GM21717 (cell line): ENCODE measurements around the gene RSRP1.
A peak's percentile ranks its signal among the peaks of the same experiment; 100 is the strongest.
"Not testable (repeated sequence)": the region's sequence is repeated elsewhere in the genome, so short reads cannot be mapped to it uniquely, and the experiment has no call there.

Source experiments
- ATAC-seq: cut with Tn5 transposase; IDR thresholded peaks from one replicate; pipeline ENCODE4 v1.9.1; 2021; ENCODE audit warnings: mild to moderate bottlenecking, moderate library complexity; ENCODE audit not compliant: unreplicated experiment

RSRP1 gene, protein sequence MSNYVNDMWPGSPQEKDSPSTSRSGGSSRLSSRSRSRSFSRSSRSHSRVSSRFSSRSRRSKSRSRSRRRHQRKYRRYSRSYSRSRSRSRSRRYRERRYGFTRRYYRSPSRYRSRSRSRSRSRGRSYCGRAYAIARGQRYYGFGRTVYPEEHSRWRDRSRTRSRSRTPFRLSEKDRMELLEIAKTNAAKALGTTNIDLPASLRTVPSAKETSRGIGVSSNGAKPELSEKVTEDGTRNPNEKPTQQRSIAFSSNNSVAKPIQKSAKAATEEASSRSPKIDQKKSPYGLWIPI

DNA sequence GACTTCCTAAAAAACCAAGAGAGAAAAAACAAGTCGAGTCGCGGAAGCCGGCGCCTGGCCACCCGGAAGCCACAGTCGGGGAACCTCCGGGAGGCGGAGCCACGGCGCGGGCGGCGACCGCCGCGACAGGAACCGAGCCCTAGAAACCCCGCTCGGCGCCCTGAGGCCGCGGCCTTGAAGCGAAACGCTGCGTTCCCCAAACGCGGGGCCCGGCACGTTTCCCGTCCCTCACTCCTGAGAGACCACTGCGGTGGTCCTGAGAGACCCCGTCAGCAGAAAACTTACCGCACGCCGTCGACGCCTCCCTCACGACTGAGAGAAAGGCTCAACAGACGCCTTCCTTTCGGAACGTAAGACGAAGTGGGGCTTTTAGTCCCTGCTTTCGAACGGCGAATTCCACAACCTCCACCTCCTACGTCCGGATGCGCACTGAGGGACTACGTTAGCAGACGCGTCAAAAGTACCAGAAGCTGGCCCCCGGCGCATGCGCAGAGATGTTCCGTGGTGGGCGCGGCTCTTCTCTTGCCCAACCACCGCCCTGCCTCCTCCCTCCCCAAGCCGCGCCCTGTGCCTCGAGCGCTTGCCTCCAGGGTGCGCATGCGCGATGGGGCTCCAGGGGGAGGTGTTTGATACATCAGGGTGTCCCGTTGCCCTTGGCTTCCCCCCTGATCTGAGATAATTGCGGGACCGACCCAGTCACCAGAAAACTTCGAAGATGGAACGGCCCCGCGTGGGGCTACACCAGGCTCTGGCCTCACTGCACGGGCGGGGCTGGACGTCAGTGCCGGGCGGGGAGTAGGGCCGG lies at the start of gene RSRP1:
TSS of gene RSRP1 (minus strand) at position 431 of the 805 bp plus-strand sequence. CDS start 491 bp downstream, outside the sequence.
- peak; percentile 68 for ATAC-seq

DNA sequence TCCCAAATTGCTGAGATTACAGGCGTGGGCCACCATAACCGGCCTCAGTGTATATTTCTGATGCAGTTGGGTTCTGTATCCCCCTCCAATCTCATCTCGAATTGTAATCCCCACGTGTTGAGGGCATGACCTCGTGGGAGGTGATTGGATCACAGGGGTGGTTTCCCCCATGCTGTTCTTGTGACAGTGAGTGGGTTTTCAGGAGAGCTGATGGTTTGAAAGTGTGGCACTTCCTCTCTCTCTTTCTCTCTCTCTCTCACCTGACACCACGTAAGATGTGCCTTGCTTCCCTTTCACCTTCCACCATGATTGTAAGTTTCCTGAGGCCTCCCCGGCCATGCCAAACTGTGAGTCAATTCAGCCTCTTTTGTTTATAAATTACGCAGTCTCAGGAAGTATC lies 49.2 kb upstream of the RSRP1 start:
- ATAC-seq = not testable (repeated sequence)

DNA sequence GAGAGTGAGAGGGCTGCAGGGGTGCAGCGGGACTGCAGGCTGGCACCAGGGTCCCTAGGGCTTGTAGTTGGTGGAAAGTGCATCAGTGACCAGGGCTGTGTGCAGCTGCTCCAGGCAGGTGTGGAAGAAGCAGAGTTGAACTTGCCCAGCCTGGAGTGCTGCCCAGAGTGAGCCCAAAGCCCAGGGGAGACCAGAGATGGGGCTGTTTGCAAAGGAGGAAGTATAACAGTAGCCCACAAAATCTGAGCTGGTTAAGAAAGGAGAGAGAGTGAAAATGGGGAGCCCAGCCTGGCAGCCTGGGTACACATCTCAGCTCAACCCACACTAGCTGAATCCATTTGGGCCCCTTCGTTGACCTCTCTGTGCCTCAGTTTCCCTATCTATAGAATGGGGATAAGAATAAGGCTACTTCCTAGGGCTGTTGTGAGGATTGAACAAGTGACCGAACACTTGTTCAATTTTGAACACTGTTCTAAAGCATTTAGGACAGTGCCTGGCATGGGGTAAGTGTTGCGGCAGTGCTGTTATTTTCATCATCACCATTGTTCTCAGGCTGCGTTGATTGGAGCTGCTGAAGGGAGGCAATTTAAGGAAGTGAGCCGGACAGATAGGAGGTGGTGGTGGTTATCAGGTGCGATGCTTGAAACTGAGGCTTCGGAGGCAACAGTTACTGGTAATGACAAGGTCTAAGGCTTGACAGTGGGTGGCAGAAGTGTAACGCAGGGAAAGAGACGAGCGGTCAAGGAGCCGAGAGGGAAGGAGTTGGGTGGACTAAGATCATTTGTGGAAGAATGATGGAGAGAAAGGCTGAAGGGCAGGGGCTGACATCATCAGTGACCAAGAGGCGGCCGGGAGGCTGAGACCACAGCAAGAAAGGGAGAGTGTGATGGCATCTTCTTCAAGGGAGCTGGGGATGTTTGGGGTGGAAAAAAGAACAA lies 47.9 kb upstream of the RSRP1 start:
- not testable (repeated sequence) for ATAC-seq

DNA sequence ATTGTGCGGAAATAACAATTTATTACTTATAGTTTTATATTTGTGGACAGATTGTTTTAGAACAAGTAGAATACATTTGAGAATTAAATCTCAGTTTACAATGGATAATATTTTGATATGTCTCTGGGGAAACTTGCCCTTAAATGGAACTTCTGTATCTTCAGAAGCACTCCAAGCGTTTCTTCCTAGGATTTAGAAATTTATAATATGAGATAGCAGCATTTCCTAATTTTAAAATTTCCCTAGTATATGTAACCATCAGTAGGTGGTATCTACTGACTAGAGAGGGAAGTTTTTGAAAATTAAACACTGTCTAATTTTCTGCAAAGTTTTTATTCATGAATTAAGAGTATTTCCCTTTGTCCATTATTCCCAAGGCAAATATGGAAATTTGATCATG lies 46.2 kb upstream of the RSRP1 start:
- not testable (repeated sequence) for ATAC-seq

DNA sequence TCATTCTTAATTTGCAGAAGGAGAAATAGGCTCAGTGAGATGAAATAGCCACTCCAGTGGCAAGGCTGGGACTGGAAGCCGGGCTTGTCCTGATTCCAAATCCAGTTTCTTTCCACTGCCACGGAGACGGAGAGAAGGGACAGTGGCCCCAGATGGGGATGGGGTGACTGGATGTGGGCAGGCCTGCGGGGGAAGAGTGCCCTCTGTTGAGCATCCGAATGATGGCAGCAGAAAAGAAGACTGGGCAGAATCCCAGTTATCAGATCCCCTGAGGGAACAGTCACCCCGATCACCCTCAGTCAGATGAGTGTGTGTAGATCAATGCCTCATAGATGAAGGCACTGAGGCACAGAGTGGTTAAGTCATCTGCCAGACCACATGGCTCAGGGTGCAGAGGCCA lies 42.8 kb upstream of the RSRP1 start:
- ATAC-seq = not testable (repeated sequence)

DNA sequence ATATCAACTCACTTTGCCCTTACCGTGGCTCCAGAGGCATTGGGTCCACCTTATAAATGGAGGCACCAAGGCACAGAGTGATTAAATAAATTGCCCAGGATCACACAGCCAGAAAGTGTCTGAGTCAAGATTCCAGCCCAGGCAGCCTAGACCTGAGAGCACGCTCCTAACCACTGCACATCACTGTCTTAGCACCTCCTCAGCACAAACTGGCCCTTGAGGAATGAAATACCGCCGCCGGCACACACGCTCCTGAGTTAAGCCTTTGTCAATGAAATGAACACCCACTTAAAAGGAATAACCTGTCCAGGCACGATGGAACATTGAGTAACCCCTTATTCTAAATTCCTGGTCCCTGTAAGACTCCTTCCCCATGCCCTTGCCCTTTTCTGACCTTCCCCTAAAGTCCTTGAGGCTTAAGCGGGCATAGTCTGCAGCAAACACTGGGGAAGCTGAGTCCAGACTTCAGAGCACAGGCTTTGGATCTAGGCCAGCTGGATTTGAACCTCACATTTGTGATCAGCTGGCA lies 41.4 kb upstream of the RSRP1 start:
- ATAC-seq = not testable (repeated sequence)

DNA sequence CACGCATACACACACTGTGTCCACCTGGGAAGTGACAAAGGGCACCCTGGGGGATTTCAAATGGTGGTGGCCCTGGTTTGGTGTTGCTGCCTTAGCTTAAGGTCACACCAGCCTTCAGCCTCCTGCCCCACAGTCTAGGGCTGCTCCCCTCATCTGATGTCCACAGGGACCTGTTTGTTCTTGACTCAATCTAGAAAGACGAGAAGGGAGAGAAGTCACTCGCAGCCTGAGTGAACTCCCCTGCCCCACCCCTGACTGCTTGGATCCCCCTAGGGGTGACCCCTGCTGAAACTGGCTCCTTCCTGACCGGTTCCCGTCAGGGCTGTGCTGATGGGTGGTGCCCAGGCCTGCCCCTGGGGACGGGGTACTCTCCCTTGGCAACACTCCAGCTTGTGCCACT lies 39.9 kb upstream of the RSRP1 start:
- ATAC-seq = not testable (repeated sequence)

DNA sequence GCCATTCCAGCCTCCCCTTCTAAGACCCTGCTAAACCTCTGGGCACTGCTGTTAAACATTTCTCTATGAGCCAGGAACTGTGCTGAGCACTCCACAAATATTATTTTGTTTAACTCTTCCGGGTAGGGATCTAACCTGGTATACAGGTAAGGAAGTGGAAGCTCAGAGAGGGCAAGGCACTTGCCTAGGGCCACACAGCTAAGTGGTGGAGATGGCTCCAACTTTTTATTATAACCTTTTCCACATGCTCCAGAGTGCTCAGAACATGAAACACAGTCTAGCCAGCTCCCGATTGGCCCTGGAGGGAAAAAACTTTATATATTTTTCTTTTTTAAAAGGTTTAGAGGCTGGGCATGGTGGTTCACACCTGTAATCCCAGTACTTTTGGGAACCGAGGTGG lies 38.6 kb upstream of the RSRP1 start:
- not testable (repeated sequence) for ATAC-seq

DNA sequence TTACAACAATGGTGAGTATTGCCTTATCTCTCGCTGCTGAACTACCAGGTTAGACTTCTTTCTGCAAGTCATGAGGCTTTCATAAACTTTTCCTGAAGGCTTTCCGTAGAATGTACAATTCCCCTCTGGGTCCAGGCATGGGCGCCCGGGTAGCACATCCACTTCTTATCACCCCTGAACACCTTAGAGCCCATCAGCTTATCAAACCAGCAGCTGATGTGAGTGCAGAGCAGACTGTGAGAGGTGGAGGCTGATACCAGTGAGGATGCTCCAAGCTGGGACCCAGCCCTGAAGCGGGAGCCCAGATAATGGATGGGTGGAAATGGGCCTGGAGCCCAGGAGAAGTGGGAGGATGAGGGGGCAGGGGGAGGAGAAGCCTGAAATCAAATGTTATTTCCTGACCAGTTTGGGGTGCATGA lies 32.4 kb upstream of the RSRP1 start:
- ATAC-seq = not testable (repeated sequence)

DNA sequence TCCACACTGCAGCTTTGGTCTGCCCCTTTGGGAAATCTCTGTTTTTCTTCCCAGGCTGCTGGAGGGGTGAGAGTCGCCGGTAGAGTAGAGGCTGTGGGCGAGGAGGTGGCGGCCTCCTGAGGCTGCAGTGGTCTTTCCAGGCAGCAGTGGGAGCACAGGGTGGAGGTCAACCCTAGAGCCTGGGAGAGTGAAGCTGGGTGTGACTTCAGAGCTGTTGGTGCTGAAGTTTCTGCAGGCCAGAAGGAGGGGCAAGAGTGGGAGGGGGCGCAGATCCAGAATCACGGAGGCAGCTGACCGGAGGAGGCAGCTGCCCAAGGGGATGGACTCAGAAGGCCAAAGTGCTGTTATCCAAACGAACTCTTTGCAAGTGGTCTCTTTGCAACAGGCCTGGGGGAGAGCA lies 31.5 kb upstream of the RSRP1 start:
- not testable (repeated sequence) for ATAC-seq

DNA sequence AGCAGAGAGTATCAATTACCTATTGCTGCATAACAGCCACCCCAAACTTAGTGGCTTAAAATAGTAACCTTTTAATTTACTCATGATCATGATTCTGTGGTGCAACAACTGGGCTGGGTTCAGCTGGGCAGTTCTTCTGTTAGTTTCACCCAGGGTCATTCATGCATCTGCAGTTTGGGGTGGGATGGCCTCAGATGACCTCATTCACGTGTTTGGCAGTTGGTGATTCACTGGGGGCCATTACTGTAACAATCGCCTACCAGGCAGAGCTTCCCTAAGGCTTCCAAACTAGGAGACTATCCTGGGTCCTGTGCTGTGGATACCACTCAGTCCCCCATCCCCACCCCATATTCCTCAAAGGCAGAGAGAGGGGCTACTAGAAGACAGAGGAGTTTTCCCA lies 31.1 kb upstream of the RSRP1 start:
- not testable (repeated sequence) for ATAC-seq

DNA sequence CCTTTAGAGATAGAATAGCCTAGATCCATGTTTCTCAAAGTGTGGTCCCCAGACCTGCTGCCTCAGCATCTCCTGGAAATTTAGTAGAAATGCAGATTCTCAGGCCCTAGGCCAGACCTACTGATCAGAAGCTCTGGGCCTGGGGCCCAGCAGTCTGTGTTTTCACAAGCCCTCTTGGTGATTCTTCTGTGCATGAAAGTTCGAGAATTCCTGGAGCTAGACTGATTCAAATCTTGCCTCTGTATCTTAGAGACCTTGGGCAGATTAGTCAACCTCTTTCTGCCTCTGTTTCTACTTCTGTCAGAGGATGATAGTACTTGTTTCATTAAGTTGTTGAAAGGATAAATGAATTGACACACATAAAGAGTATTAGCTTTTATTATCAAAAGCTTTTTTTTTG lies 30.0 kb upstream of the RSRP1 start:
- not testable (repeated sequence) for ATAC-seq

DNA sequence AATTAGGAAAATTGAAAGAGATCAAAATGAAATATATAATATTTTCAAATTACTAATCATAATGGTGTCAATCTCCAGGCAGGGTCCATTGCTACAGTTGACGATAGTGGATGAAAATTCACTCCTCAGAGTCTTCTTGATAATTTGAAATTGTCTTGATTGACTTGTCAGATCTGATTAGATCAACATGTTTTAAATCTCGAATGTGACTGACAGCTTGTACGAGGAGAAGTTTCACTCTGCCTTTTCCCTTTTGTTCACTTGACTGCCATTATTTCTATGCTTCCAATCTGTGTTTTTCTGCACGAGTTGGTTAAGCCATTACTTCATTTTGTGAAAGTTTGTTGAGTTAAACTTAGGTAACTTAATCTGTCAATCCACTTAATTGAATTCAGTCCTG lies 28.4 kb upstream of the RSRP1 start:
- not testable (repeated sequence) for ATAC-seq

DNA sequence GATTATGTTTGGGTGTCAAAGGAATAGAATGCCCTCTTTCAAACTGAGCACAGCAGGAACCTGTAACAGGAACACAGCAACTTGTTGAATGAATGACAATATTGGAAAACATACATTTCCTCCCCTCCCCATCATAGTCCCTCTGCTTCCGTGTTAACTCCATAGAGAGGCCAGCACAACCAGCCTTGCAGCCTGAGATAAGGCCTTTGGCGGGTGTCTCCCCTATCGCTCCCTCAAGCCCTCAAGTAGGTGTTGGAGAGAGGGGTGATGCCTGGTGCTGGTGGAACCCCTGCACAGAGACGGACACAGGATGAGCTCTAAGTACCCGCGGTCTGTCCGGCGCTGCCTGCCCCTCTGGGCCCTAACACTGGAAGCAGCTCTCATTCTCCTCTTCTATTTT lies 25.0 kb upstream of the RSRP1 start, which contains the start of gene RHD:
TSS of gene RHD (plus strand) at position 272 of the 400 bp plus-strand sequence. CDS start at position 311, 39 bp downstream.
- not testable (repeated sequence) for ATAC-seq

DNA sequence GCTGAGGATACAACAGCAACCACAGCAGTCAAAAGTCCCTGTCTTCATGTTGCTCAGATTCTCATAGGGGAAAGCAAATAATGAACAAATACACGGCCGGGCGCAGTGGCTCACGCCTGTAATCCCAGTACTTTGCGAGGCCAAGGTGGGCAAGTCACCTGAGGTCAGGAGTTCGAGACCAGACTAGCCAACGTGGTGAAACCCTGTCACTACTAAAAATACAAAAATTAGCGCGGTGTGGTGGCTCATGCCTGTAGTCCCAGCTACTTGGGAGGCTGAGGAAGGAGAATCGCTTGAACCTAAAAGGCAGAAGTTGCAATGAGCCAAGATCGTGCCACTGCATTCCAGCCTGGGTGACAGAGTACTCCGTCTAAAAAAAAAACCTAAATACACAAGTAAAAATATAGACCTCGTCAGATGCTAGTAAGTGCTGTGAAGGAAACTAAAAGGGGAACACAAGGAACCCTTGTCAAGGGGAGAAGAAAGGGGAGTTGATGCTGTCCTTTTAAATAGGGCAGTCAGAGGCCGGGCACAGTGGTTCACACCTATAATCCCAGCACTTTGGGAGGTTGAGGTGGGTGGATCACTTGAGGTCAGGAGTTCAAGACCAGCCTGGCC lies 21.0 kb upstream of the RSRP1 start:
- ATAC-seq = not testable (repeated sequence)

DNA sequence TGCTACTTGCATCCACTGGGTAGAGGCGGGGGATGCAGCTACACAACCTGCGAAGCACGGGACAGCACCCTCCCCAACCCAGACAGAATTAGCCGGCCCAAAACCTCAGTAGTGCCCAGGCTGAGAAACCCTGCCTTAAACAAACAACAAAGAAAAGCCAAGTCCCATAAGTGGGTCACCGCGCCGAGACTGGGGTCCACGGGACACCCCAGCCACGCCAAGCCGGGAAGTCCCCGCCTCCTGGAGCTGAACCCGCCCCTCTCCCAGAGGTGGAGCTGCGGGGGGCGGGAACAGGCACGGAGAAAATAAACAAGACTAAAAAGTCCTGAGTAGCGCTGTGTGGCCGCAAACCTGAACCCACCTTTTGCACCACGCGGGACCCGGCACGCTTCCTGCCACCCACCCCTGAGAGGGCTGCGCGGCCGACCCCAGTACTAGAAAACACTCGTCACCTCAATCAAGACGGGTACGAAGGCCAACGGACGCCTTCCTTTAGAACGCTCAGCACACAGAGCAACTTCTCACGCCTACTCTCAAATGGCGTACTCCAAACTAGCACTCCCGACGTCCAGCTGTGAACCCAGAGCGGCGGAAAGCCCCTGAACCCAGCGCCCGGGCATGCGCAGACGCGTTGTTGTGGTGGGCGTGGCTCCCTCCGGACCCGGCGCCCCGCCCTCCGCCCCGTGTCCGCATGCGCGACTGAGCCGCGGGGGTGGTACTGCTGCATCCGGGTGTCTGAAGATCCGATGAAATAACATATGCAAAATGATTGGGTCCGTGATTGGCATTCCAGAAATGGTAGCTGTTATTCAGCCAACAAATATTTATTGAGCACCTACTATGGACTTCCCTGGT lies 20.3 kb upstream of the RSRP1 start:
- not testable (repeated sequence) for ATAC-seq

DNA sequence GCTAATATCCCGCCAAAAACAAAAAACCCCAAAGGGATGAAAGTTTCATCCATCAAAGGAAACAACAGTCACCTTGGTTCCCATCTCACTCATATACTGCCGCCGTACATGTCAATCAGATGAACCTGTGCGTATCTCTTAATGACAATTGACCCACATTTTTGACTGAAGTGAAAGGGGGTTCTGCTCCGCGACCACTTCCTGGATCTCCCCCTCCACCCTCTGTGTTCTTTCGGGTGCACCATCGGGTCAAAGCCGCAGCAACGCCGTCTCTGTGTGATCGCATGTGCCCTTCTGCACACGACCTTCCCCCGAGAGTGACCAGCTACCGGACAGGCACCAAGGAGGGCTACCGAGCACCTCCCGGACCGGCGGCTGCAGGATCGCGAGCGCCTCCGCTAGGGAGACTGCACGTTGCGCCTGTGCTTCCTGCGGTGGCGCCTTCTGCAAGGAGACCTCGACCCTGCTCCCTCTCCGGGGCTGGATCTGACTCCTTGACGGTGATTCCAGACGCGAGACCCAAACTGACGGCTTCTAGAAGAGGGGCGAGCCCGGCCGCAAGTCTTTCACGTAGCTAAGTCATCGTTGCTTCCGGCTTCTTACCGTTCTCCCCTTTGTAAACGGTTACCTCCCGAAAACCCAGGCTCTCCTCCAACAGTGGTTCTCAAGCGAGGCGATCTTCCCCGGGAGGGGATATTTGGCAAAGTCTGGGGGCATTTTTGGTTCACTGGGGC lies 19.5 kb upstream of the RSRP1 start:
- ATAC-seq = not testable (repeated sequence)

DNA sequence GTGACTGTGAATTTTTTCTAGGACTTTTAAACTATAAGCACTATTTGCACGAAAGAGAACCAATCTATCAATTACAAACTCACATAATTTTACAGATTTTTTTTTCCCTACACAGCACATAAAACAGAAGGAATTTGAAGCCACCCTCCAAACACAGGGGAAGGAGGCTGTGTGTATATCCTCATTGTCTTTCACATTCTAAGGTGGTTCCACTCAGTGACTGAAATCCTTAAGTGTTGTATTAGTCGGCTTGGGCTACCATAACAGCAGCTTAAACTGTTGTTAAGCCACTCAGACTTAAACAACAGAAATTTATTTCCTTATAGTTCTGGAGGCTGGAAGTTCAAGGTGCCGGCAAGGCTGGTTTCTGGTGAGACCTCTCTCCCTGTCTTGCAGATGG lies 13.1 kb upstream of the RSRP1 start:
- ATAC-seq = not testable (repeated sequence)
